ENCODE data around the gene SPAAR. TPM values are rescaled to one million over a fixed set of nuclear protein-coding genes. Genes with fewer than 3 reads are reported as not detected.
"Not testable (repeated sequence)": the region's sequence is repeated elsewhere in the genome, so short reads cannot be mapped to it uniquely, and the experiment has no call there.

SPAAR gene
- total RNA-seq, 3 donors from 2014 or later (not counting 1 experiment from before 2014, with no cell fraction given): not detected

GRCh38 chr9:35932735-35933134 lies 23.4 kb downstream of the SPAAR start:
- no peak for TF ChIP-seq CTCF (IDR thresholded peaks at IDR 0.05)
- Mint-ChIP-seq H3K4me1 (no peaks in the 10 kb centered on the region), H3K27ac (no peak overlapping the region), H3K36me3 (no peaks in the 10 kb centered on the region), H3K27me3 (ENCODE audit: low read depth in 2 of 2) (peaks cover 0 to 6% of the 10 kb centered on the region in 2 donors), H3K9me3 (no peaks in the 10 kb centered on the region), H3K4me3 (no peak overlapping the region)
- Histone ChIP-seq H3K9me3 (ENCODE audit: control insufficient read depth, insufficient read depth, low read length) (no peaks in the 10 kb centered on the region), H3K27ac (ENCODE audit: low read length) (no peak overlapping the region), H3K36me3 (ENCODE audit: control insufficient read depth, insufficient read depth, low read length) (no peaks in the 10 kb centered on the region), H3K27me3 (ENCODE audit: control insufficient read depth, insufficient read depth, low read length) (no peaks in the 10 kb centered on the region), H3K4me1 (ENCODE audit: control insufficient read depth, insufficient read depth, low read length) (no peaks in the 10 kb centered on the region), H3K4me3 (ENCODE audit: low read length) (no peak overlapping the region)
- intact Hi-C loops (cut with micrococcal nuclease): no loop called here
- 63% methylated on average over 3 of the region's 3 CpGs for WGBS (ENCODE audit: insufficient coverage)
- peak in 1 of 3 donors; percentile 21 for ATAC-seq
- DNase-seq: peak in 1 of 2 donors; percentile 40

- no peaks in the 10 kb centered on the region for H3K9me3 Mint-ChIP-seq
- intact Hi-C loops (cut with micrococcal nuclease): no loop called here
- H3K27me3 Mint-ChIP-seq (ENCODE audit: low read depth in 2 of 2): peaks cover 0 to 6% of the 10 kb centered on the region in 2 donors
- Histone ChIP-seq H3K4me3 (ENCODE audit: low read length) (no peak overlapping the region), H3K27ac (ENCODE audit: low read length) (no peak overlapping the region), H3K4me1 (ENCODE audit: control insufficient read depth, insufficient read depth, low read length) (no peaks in the 10 kb centered on the region), H3K36me3 (ENCODE audit: control insufficient read depth, insufficient read depth, low read length) (no peaks in the 10 kb centered on the region), H3K9me3 (ENCODE audit: control insufficient read depth, insufficient read depth, low read length) (no peaks in the 10 kb centered on the region), H3K27me3 (ENCODE audit: control insufficient read depth, insufficient read depth, low read length) (no peaks in the 10 kb centered on the region)
- DNase-seq (no peak), ATAC-seq (no peak)
- no peaks in the 10 kb centered on the region for H3K36me3 Mint-ChIP-seq
- no peak for TF ChIP-seq CTCF (IDR thresholded peaks at IDR 0.05)
- WGBS (ENCODE audit: insufficient coverage): 85% methylated on average over 4 of the region's 4 CpGs
- no peaks in the 10 kb centered on the region for H3K4me1 Mint-ChIP-seq
- H3K27ac Mint-ChIP-seq: no peak overlapping the region
- no peak overlapping the region for H3K4me3 Mint-ChIP-seq
Measured at GRCh38 chr9:35933550-35934067, 24.3 kb downstream of the SPAAR start.

GRCh38 chr9:35934069-35934468 lies 24.8 kb downstream of the SPAAR start:
- DNase-seq; H3K9me3 Mint-ChIP-seq; H3K9me3 ChIP-seq (ENCODE audit: control insufficient read depth, insufficient read depth, low read length); H3K27me3 Mint-ChIP-seq (ENCODE audit: low read depth in 2 of 2); H3K36me3 ChIP-seq (ENCODE audit: control insufficient read depth, insufficient read depth, low read length); H3K4me3 Mint-ChIP-seq; ATAC-seq; H3K27me3 ChIP-seq (ENCODE audit: control insufficient read depth, insufficient read depth, low read length); H3K27ac Mint-ChIP-seq; H3K4me3 ChIP-seq (ENCODE audit: low read length); intact Hi-C loops (cut with micrococcal nuclease); H3K36me3 Mint-ChIP-seq; H3K27ac ChIP-seq (ENCODE audit: low read length); H3K4me1 Mint-ChIP-seq; H3K4me1 ChIP-seq (ENCODE audit: control insufficient read depth, insufficient read depth, low read length): not testable (repeated sequence)
- 96% methylated on average over 6 of the region's 6 CpGs for WGBS (ENCODE audit: insufficient coverage)

- Histone ChIP-seq H3K4me1 (ENCODE audit: control insufficient read depth, insufficient read depth, low read length) (no peaks in the 10 kb centered on the region), H3K4me3 (ENCODE audit: low read length) (no peak overlapping the region), H3K9me3 (ENCODE audit: control insufficient read depth, insufficient read depth, low read length) (no peaks in the 10 kb centered on the region), H3K27me3 (ENCODE audit: control insufficient read depth, insufficient read depth, low read length) (no peaks in the 10 kb centered on the region), H3K36me3 (ENCODE audit: control insufficient read depth, insufficient read depth, low read length) (no peaks in the 10 kb centered on the region), H3K27ac (ENCODE audit: low read length) (no peak overlapping the region)
- DNase-seq: no peak
- TF ChIP-seq CTCF (IDR thresholded peaks at IDR 0.05): no peak
- no peak for ATAC-seq
- Mint-ChIP-seq H3K4me1 (no peaks in the 10 kb centered on the region), H3K9me3 (no peaks in the 10 kb centered on the region), H3K4me3 (no peak overlapping the region), H3K36me3 (no peaks in the 10 kb centered on the region), H3K27ac (no peak overlapping the region), H3K27me3 (ENCODE audit: low read depth in 2 of 2) (no peaks in the 10 kb centered on the region)
- intact Hi-C loops (cut with micrococcal nuclease): no loop called here
- 100% methylated on average over 4 of the region's 4 CpGs for WGBS (ENCODE audit: insufficient coverage)
Measured at GRCh38 chr9:35935261-35935660, 26.0 kb downstream of the SPAAR start.

Data from natural killer cell (primary cell).